ENCODE measurements around the gene BAIAP3.

The BAIAP3 gene

DNA sequence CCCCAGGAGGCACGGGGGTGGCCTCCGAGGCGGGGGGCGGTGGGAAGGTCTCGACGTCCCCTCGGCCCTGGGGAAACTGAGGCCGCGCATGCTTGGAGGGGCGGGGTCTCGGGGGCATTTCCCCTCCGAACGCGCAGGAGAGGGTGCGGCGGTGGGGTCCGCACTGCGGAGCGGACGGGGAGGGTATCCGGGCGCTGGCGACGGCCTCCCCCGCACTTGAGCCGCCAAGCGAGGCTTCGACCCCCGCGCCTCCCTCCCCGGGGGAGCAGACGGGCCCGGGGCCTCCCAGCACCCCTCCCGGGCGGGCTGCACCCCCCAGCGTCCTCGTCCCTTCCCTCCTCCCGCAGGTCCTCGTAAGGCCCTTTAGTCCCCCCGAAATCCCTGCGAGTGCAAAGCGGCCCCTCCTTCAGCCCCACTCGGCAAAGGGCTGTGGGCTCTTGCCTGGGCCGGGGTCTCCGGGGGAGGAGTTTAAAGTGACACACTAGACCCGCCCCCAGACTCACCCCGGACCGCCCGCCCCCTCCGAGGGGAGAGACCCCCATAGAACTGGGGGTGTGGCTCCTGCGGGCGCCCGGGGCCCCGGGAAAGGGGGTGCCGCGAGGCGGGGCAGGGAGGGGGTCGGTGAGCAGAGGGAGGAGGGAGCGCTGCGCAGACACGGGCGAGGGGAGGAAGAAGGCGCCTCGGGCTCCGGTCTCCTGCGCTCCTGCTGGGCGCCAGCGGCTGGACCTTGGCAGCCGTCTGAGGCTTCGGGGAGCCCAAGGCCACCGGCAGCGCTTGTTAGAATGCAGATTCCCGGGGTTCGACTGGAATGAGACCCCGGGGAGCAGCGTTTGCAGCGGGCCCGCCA, 632 bp downstream of the BAIAP3 start:
- no peak for FAIRE-seq

DNA sequence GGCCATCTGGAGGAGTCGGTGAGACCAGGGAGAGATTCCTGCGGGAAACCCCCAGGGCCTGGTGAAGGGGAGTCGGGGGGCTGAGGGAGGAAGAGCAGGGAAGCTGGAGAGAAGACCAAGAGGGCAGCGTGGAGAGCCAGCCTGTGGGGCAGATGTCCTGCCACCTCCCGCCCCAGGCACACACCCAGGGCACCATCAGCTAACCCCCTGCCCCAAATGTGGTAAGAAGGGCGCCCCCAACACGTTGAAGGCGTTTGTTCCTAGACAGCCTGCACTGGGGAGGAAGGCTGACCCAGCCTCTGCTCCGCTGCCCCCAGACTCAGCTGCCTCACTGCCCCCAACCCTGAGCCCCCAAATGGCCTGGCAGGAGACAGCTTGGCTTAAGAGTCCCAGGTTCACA, 1.3 kb downstream of the BAIAP3 start:
- FAIRE-seq: no peak

DNA sequence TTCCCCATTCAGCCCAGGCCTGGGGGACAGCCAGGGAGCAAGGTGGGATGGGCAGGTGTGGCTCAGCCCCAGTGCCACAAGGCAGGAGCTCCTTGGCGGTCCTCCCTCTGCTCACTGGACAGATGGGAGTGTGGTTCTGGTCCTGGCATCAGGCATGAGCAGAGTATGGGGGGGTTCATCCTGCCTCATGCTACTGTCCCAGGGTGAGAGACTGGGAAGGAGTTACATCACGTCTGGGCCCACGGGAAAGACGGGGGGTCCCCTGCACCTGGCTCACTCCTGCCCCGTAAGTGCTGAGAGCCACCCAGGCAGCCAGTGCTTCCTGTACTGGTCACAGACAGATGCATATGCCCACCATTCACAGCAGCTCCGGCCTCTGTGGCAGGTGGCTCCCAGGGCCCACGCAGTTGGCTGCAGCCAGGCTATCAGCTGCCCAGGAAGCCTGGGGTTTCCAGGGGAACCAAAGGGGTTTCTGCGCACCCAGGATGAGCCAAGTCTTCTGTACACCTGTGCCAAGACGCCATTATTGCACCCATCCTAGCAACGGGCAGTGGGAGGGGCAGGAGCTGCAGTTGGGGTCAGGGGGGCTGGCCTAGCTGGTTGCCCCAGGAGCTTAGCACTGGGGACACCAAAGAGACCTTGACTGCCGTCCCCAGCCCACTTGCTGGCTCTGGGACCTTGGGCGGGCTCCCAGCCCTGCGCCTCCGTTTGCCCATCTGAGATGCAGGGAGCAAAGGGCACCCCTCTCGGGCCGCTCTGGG, 1.9 kb downstream of the BAIAP3 start:
- FAIRE-seq: no peak

DNA sequence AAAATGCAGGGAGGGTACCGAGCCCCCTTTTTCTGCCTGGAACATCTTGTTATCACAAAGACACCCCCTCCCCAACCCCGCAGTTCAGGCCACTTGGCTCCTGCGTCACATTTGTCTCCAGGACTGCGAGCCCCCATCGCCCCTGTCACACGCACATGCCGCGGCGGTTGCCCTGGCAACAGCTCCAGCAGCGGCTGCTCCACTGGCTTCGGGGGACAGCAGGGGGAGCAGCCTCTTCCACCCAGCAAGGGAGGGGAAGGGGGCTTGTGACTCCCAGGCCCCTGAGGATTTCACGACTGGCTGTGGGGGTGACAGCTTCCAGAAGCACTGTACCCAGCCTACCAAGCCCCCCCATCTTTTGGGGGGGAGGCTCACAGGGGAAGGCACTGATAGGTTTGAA, 2.6 kb downstream of the BAIAP3 start:
- no peak for FAIRE-seq

DNA sequence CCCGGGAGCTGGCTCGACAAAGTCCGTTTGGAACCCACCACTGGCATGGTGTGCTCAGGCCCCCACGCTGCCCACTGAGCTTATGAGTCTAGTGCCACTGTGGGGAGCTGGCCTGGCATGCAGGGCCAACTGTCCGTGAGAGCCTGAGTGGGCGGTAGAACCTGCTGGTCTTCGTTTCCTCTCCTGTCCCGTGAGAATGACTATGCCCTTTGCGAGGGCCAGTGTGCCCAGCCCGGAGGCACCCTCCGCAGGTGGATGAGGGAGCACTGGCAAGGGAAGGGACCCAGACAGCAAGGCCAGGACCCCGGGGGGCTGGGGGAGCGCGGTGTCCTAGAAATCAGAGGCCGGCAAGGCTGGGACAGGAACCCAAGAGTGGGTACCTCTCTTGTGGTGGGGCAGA, 3.2 kb downstream of the BAIAP3 start:
- no peak for FAIRE-seq

DNA sequence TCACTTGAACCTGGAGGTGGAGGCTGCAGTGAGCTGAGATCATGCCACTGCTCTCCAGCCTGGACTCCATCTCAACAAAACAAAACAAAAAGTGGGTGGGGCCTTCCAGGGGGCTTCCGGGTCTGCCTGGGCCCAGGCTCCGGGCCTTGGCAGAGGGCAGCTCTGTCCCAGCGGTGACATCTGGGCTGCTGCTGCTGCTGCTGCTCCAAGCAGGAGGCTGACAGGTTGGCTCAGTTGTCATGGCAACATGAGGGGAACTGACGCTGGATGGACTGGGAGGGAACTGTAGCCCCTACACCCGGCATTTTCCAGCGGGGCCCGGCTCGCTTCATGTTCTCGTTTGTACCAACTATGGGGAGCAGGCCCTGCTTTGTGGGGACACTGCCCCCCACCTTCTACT, 4.0 kb downstream of the BAIAP3 start:
- no peak for FAIRE-seq

DNA sequence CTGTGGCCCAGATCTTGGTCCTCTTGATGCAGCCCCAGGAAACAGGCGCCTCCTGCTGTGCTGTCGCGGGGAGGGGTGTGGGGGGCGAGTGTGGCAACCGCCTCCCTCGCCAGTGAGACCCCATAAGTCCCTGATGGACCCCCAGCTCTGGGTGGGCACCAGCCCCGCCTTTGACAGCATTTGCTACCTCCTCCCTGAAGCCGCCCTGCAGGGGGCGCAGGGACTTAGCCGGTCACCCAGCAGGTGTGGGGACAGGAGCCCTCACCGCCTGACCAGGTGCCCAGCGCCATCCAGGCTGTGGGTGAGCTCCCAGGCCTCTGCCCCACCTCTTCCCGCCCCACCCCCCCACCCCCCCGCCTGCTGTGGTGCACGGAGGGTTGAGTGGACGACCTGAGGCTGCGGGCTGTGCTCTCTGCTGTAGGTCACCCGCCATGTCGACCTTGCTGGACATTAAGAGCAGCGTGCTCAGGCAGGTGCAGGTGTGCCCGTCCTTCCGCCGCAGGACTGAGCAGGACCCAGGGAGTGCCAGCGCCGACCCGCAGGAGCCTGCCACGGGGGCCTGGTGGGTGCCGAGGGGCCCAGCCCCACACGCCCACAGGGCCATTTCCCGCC, 4.8 kb downstream of the BAIAP3 start:
- no peak for FAIRE-seq

DNA sequence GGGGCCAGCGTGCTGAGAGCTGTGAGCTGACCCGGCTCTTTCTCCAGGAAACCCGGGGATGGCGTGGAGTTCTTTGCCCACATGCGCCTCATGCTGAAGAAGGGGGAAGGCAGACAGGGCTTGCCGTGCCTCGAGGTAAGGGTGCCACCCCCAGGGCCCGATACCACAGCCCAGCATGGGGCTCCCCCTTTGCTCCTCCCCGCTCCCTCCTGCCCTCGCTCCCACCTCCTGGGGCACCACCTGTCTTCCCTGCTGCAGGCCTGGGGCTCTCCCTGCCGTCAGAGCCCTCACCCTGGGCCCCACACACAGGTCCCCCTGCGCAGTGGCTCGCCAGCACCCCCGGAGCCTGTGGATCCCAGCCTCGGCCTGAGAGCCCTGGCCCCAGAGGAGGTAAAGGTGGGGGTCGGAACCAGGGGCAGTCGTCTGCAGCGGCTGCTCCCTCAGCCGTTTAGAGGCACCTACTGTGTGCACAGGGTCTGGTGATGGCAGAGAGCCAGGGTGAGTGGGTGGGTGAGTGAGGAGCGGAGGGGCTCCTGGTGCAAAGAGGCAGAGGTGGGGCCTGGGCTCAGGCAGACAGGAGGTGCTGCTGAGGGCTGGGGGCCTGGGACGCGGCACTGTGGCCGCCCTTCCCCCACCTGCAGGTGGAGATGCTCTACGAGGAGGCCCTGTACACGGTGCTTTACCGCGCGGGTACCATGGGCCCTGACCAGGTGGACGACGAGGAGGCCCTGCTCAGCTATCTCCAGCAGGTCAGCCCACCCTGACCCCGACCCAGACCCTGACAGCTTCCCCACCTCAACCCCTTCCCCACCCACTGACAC, 5.6 kb downstream of the BAIAP3 start:
- no peak for FAIRE-seq

DNA sequence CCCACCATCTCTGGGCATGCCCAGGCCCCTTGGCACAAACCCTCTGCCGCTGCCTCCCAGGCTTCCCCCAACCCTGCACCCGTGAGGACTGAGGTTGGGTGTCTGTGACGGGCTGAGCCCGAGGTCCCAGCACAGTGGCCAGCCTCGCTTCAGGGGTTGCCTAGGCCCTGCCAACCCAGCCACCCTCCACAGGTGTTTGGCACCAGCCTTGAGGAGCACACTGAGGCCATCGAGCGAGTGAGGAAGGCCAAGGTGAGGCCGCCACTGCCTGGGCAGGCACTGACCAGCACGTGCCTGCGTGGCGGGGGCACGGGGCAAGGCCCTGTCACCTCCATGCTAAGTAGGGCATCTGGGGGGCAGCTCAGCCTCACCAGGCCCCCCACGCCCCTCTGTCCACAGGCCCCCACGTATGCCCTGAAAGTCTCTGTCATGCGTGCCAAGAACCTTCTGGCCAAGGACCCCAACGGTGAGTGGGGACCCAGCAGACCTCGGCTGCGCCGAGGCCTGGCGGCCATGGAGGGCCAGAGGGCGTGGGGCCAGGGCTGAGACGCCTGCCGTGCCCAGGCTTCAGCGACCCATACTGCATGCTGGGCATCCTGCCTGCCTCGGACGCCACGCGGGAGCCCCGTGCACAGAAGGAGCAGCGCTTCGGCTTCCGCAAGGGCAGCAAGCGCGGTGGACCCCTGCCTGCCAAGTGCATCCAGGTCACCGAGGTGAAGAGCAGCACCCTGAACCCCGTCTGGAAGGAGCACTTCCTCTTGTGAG, 7.5 kb downstream of the BAIAP3 start:
- FAIRE-seq: no peak

DNA sequence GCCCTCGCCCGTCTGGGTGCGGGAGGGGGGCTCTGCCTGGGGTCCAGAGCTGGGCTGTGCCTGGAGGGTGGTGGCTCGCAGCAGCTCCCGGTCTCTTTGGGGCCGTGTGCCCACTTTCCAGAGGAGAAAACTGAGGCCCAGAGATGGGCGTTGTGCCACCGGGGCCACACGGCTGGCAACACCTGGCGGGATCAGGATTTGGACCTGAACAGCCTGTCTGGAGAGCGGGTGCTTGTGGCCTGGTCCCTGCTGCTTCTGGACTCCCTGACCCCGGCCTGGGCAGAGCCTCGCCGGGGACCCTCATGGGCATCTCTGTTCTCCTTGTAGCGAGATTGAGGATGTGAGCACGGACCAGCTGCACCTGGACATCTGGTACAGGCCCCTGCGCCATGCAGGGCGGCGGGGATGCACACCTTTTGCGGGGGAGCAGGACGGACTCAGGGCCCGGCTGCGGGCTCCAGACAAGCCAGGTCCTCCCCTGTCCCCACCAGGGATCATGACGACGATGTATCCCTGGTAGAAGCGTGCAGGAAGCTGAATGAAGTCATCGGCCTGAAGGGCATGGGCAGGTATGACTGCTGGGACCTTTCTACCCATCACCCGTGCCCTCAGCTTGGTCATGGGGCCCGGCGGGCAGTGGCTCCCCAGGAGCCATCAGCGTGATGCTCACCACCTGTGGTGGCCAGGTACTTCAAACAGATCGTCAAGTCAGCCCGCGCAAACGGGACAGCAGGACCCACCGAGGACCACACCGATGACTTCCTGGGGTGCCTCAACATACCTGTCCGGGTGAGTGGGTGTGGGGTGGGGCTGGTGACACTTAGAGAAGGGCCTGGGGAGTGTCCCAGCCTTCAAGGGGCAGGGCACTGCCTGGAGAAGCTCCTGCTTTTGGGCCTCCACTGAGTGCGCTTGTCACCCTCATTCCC, 8.3 kb downstream of the BAIAP3 start:
- no peak for FAIRE-seq

DNA sequence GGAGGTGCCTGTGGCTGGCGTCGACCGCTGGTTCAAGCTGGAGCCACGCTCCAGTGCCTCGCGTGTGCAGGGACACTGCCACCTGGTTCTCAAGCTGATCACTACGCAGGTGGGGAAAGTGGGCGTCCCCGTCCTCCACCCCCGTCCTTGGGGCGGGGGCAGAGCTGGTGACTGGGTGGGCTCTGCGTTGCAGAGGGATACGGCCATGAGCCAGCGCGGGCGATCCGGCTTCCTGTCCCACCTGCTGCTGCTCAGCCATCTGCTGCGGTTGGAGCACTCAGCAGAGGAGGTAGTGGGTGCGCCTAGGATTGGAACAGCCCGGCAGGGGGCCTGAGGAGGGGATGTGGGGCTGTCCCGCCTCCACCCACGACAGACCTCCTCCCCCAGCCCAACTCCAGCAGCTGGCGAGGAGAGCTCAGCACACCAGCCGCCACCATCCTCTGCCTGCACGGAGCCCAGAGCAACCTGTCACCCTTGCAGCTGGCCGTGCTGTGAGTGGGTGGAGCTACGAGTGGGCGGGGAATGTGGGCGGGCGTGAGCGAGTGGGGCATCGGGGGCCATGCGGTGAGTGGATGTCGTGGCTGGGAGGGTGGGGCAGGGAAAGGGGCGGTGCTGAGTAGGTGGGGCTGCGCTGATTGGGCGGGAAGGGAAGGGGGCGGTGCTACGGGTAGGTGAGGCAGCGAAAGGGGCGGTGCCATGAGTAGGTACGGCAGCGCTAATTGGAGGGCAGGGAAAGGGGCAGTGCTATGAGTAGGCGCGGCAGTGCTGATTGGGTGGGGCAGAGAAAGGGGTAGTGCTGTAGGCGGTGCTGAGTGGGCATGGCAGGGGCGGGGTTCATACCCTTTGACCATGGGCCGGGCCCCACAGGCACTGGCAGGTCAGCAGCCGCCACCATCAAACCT, 9.3 kb downstream of the BAIAP3 start:
- FAIRE-seq: peak; percentile 86

DNA sequence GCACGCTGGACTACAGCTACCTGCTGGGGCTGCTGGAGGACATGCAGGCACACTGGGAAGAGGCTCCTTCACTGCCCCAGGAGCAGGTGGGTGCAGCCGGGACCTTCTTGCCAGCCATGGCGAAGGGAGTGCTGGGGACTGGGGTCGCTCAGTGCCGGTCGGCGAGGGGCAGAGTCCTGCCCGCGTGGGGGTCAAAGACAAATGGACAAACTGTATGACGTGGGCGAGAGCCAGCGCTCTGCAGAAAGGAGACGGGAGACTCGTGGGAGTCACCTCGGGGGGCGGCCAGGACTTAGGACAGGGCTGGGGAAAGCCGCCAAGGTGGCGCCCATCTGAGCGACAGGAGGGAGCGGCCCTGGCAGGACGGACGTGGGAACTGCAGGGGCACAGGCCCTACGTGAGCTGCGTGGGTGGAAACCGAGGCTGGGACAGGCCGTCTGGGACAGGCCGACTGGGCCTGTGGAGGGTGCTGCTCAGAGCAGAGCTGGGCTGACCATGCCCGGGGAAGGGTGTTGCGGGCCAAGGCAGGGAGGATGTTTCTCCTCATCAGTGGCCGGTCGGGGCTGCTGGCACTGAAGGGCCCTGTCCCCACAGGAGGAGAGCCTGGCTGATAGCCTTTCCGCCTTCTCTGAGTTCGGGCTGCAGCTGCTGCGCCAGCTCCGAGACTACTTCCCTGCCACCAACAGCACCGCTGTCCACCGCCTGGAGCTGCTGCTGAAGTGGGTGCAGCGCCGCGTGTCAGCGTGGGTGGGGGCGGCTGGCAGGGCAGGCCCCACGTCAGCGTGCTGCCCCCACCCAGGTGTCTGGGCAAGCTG, 10.2 kb downstream of the BAIAP3 start:
- no peak for FAIRE-seq

DNA sequence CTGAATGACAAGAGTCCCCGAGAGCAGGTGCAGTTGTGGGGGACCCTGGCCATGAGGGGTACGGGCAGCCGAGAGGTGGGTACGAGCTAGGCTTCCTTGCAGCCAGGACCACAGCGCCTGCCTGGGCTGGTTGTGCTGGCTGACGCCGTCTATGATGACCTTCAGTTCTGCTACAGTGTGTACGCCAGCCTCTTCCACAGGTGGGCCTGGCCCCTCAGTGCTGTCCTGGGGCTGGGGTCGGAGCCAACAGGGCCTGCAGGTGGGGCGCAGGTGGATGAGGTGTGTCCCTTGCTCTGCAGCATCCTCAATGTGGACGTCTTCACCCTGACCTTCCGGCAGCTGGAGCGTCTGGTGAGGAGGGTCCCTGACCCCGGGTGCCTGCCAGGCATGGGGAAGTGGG, 11.1 kb downstream of the BAIAP3 start:
- no peak for FAIRE-seq

DNA sequence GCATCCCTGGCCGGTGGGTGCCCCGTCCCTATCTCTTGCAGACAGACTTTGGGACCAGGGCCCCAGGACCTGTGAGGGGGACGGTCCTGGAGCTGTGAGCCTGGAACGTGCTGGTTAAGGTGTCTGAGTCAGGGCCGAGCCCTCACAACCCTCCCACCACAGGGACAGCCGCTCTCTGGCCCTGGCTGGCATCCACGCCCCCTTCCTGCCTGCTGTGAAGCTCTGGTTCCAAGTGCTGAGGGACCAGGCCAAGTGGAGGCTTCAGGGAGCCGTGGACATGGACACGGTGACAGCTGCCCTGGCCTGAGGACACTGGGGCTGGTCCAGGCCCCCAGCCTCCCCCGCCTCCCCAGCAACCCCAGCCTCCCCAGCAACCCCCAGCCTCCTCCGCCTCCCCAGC, 11.6 kb downstream of the BAIAP3 start:
- FAIRE-seq: no peak

DNA sequence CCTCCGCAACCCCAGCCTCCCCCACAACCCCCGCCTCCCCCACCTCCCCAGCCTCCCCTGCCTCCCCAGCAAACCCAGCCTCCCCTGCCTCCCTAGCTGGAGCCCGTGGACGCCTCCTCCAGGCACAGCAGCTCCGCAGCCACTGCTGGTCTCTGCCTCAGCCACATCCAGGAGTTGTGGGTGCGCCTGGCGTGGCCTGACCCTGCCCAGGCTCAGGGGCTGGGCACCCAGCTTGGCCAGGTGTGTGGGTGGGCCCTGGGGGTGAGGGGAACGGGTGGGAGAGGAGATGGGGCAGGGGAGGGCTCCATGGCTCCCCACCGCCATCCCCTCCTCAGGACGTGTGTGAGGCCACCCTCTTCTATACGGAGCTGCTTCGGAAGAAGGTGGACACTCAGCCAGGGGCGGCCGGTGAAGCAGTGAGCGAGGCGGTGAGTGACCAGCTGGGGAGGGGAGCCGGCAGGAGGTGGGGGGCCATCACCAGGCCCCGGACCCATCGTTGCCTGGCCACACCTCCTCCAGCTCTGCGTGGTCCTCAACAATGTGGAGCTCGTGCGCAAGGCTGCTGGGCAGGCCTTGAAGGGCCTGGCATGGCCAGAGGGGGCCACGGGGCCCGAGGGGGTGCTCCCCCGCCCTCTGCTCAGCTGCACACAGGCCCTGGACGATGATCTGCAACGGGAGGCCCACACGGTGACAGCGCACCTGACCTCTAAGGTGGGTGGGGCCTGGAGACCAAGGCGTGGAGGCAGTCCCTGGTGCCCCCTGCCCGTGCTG, 12.4 kb downstream of the BAIAP3 start:
- FAIRE-seq: no peak

DNA sequence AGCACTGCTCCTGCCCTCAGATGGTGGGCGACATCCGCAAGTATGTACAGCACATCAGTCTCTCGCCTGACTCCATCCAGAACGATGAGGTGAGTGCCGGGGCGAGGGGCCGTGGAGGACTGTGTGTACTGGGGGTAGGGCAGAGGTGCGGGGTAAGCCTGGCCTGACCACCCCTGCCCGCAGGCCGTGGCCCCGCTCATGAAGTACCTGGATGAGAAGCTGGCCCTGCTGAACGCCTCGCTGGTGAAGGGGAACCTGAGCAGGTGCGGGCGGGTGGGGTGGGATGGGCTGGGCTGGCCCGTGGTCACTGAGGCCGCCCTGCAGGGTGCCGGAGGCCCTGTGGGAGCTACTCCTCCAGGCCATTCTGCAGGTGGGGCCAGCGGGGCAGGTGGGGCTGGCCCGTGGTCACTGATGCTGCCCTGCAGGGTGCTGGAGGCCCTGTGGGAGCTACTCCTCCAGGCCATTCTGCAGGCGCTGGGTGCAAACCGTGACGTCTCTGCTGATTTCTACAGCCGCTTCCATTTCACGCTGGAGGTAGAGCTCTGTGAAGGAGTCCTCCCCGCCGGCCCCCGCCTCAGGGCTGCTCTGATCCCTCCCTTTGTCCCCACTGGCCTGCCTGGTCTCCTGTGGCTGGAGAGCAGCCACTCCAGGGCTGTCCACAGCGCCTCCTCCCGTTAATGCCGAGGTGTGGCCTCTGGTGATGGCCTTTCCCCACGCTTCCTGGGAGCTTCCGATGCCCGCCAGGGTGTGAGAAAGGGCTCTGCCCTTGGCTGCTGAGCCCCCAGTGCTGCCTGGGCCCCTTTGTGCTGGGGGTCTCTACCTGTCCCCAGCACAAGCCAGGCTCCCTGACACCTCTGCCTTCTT, 13.2 kb downstream of the BAIAP3 start:
- no peak for FAIRE-seq

DNA sequence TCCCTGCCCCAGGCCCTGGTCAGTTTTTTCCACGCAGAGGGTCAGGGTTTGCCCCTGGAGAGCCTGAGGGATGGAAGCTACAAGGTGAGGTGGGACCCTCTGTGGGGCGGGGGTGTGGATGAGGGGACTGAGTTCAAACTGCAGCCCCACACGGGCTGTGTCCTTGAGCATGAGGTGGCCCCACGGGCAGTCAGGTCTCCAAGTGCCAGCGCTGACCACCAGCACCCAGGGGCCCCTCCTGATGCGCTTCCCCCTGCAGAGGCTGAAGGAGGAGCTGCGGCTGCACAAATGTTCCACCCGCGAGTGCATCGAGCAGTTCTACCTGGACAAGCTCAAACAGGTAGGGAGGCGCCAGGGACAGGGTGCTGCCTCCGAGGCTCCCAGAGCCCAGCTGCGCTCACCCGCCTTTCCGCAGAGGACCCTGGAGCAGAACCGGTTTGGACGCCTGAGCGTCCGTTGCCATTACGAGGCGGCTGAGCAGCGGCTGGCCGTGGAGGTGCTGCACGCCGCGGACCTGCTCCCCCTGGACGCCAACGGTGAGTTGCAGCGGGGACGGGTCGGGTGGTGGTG, 13.9 kb downstream of the BAIAP3 start:
- no peak for FAIRE-seq
